ENCODE measurements around the gene RBKS. TPM values are rescaled to one million over a fixed set of nuclear protein-coding genes. Genes with fewer than 3 reads are reported as not detected.
"Not testable (repeated sequence)": the region's sequence is repeated elsewhere in the genome, so short reads cannot be mapped to it uniquely, and the experiment has no call there.

The RBKS gene
- total RNA-seq, 3 donors from 2014 or later, result 1.1 to 5.1 (median 2.9) TPM

DNA sequence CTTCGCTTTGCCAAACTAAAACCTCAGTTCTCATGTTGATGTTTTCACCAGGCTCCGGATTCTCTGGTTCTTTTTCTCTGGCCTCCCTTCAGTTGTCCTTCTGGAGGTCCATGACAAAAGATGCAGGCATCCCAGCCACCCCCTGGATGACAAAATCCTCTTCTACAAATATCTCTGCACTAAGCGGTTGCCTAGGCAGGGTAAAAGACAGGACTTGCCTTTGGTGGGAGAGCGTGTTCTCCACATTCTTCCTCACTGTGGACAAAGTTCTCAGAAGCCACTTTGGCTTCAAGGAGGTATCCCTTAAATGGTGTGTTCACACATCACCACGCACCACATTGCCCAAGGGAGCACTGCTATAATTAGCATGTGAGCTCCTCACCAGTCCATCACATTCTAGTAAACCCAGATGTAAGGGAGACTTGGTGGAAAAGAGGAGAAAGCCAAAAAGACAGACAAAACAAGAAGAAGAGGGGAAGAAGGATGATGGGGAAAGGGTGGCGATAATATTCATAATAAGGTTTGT, 142.3 kb downstream of the RBKS start:
- no peaks in the 10 kb centered on the region for H3K36me3 ChIP-seq
- DNase-seq (ENCODE audit: low spot score in 2 of 2), result no peak

GRCh38 chr2:27746325-27746724, 143.9 kb downstream of the RBKS start:
- intact Hi-C loops (cut with DNase I; ENCODE audit: low total_unique reads), result no loop called here
- peaks cover 0 to 8% of the 10 kb centered on the region in 2 donors for H3K9me3 ChIP-seq

More for the DNA sequence above, 142.3 kb downstream of the RBKS start:
- TF ChIP-seq POLR2AphosphoS5 (IDR thresholded peaks at IDR 0.05) (no peak), CTCF (IDR thresholded peaks at IDR 0.05) (no peak), POLR2A (IDR thresholded peaks at IDR 0.05) (no peak)
- peaks cover 0 to 8% of the 10 kb centered on the region in 2 donors for H3K9me3 ChIP-seq
- intact Hi-C loops (cut with DNase I; ENCODE audit: low total_unique reads), result no loop called here
- no peaks in the 10 kb centered on the region for H3K27me3 ChIP-seq
- no peaks in the 10 kb centered on the region for H3K4me1 ChIP-seq
- no peak overlapping the region for H3K4me3 ChIP-seq
- no peak overlapping the region for H3K27ac ChIP-seq

DNA sequence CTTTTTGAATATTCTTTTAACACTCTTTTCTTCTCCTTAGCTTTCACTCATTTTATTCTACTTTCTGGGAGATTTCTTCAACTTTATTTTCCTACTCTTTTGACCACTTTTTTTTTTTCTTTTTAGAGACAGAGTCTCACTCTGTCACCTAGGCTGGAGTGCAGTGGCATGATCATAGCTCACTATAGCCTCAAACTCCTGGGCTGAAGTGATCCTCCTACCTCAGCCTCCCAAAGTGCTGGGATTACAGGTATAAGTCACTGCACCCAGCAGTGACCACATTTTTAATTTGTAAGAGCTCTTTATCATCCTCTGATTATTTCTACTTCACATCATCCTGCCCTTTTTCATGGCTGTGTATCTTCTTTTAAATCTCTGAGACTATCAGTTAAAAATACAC, 144.7 kb downstream of the RBKS start:
- intact Hi-C loops (cut with DNase I; ENCODE audit: low total_unique reads); DNase-seq (ENCODE audit: low spot score in 2 of 2); H3K4me3 ChIP-seq; H3K4me1 ChIP-seq; H3K9me3 ChIP-seq; H3K27me3 ChIP-seq; H3K36me3 ChIP-seq; H3K27ac ChIP-seq: not testable (repeated sequence)

More at GRCh38 chr2:27746325-27746724, 143.9 kb downstream of the RBKS start:
- Histone ChIP-seq H3K4me3 (no peak overlapping the region), H3K4me1 (no peaks in the 10 kb centered on the region), H3K36me3 (no peaks in the 10 kb centered on the region), H3K27me3 (no peaks in the 10 kb centered on the region), H3K27ac (no peak overlapping the region)
- DNase-seq (ENCODE audit: low spot score in 2 of 2), result no peak
- TF ChIP-seq POLR2AphosphoS5 (IDR thresholded peaks at IDR 0.05) (no peak), POLR2A (IDR thresholded peaks at IDR 0.05) (no peak), CTCF (IDR thresholded peaks at IDR 0.05) (no peak)

DNA sequence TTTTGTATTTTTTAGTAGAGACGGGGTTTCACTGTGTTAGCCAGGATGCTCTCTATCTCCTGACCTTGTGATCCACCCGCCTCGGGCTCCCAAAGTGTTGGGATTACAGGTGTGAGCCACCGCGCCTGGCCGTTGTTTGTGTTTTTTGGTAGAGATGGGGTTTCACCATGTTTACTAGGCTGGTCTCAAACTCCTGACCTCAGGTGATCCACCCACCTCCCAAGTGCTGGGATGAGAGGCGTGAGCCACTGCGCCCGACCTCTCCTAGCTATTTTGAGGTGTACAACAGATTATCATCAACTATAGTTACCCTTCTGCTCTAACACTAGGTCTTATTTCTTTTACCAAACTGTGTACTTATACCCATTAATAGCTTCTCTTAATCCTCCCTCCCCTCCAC, 147.6 kb downstream of the RBKS start:
- Histone ChIP-seq H3K4me3 (no peak overlapping the region), H3K9me3 (no peaks in the 10 kb centered on the region), H3K27me3 (no peaks in the 10 kb centered on the region), H3K4me1 (no peaks in the 10 kb centered on the region), H3K36me3 (no peaks in the 10 kb centered on the region), H3K27ac (no peak overlapping the region)
- TF ChIP-seq CTCF (IDR thresholded peaks at IDR 0.05) (no peak), POLR2A (IDR thresholded peaks at IDR 0.05) (no peak), POLR2AphosphoS5 (IDR thresholded peaks at IDR 0.05) (no peak)
- no peak for DNase-seq (ENCODE audit: low spot score in 2 of 2)
- intact Hi-C loops (cut with DNase I; ENCODE audit: low total_unique reads), result no loop called here

- Histone ChIP-seq H3K27ac (no peak overlapping the region), H3K36me3 (no peaks in the 10 kb centered on the region), H3K9me3 (no peaks in the 10 kb centered on the region), H3K4me1 (no peaks in the 10 kb centered on the region), H3K27me3 (no peaks in the 10 kb centered on the region), H3K4me3 (no peak overlapping the region)
- TF ChIP-seq POLR2AphosphoS5 (IDR thresholded peaks at IDR 0.05), result no peak
- no peak for TF ChIP-seq POLR2A (IDR thresholded peaks at IDR 0.05)
- no peak for TF ChIP-seq CTCF (IDR thresholded peaks at IDR 0.05)
- intact Hi-C loops (cut with DNase I; ENCODE audit: low total_unique reads), result no loop called here
- no peak for DNase-seq (ENCODE audit: low spot score in 2 of 2)
Measured at GRCh38 chr2:27741673-27742072, 148.5 kb downstream of the RBKS start.

- no peaks in the 10 kb centered on the region for H3K36me3 ChIP-seq
- DNase-seq (ENCODE audit: low spot score in 2 of 2), result no peak
- H3K27me3 ChIP-seq, result no peaks in the 10 kb centered on the region
- no peak overlapping the region for H3K27ac ChIP-seq
- H3K4me1 ChIP-seq, result peaks cover 0 to 5% of the 10 kb centered on the region in 2 donors
- intact Hi-C loops (cut with DNase I; ENCODE audit: low total_unique reads), result no loop called here
- no peak overlapping the region for H3K4me3 ChIP-seq
- H3K9me3 ChIP-seq, result no peaks in the 10 kb centered on the region
- TF ChIP-seq CTCF (IDR thresholded peaks at IDR 0.05) (no peak), POLR2AphosphoS5 (IDR thresholded peaks at IDR 0.05) (no peak), POLR2A (IDR thresholded peaks at IDR 0.05) (no peak)
Measured at GRCh38 chr2:27739058-27739373, 151.2 kb downstream of the RBKS start.

All from breast epithelium (tissue), 4 donors.